ENCODE measurements around the gene ARL5A.

DNA sequence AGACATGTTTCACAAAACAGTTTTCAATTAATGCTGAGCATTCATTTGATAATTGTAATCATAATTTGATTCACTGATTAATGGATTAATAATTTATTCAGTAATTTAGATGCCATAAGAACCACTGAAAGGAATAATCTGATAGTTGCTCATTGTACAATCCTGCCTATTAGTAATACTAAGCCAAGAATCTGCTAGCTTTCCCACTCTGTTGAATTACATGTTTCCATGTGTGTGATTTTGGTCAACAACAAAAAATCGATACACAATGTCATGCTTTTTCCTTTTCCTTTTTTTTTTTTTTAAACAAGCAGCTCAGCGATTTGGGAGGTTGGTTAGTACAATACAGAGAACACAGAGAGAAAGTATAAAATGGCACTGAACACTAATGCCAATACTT, 25.9 kb downstream of the ARL5A start:
- TF ChIP-seq SUZ12 (IDR thresholded peaks at IDR 0.05; ENCODE audit: extremely low read depth, insufficient read depth, insufficient read length) (no peak), YY1 (IDR thresholded peaks at IDR 0.05; ENCODE audit: insufficient read depth, insufficient read length) (no peak), ZNF274 (IDR thresholded peaks at IDR 0.05; ENCODE audit: low read depth, low read length) (no peak)
